ENCODE results near the gene NEK5. TPM values are rescaled to one million over a fixed set of nuclear protein-coding genes. Genes with fewer than 3 reads are reported as not detected.

NEK5 gene
- total RNA-seq, 1 donor from 2014 or later, result 0.50 TPM

- Mint-ChIP-seq H3K27ac (ENCODE audit: unreplicated experiment) (no peak overlapping the region), H3K27me3 (ENCODE audit: low read depth, unreplicated experiment) (no peaks in the 10 kb centered on the region), H3K4me1 (ENCODE audit: low read depth, unreplicated experiment) (peaks cover 6% of the 10 kb centered on the region), H3K9me3 (ENCODE audit: unreplicated experiment) (peaks cover 16% of the 10 kb centered on the region), H3K4me3 (ENCODE audit: unreplicated experiment) (no peak overlapping the region), H3K36me3 (ENCODE audit: low read depth, unreplicated experiment) (peaks cover 70% of the 10 kb centered on the region)
- no peak overlapping the region for H3K4me3 ChIP-seq (ENCODE audit: insufficient read depth, low read depth, low read length)
- no peak for TF ChIP-seq EZH2 (IDR thresholded peaks at IDR 0.05; ENCODE audit: insufficient read depth, low read length)
- TF ChIP-seq, protein P1, sequence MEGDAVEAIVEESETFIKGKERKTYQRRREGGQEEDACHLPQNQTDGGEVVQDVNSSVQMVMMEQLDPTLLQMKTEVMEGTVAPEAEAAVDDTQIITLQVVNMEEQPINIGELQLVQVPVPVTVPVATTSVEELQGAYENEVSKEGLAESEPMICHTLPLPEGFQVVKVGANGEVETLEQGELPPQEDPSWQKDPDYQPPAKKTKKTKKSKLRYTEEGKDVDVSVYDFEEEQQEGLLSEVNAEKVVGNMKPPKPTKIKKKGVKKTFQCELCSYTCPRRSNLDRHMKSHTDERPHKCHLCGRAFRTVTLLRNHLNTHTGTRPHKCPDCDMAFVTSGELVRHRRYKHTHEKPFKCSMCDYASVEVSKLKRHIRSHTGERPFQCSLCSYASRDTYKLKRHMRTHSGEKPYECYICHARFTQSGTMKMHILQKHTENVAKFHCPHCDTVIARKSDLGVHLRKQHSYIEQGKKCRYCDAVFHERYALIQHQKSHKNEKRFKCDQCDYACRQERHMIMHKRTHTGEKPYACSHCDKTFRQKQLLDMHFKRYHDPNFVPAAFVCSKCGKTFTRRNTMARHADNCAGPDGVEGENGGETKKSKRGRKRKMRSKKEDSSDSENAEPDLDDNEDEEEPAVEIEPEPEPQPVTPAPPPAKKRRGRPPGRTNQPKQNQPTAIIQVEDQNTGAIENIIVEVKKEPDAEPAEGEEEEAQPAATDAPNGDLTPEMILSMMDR (IDR thresholded peaks at IDR 0.05; ENCODE audit: insufficient read depth, low read depth, low read length), result no peak
- FAIRE-seq (no peak), DNase-seq (ENCODE audit: low read depth) (no peak)
- H2AFZ ChIP-seq (ENCODE audit: low read depth, low read length), result no peak overlapping the region
- peaks cover 26% of the 10 kb centered on the region for H4K20me1 ChIP-seq (ENCODE audit: insufficient read depth, low read length)
- H3K36me3 ChIP-seq (ENCODE audit: insufficient read depth, low read length), result peaks cover 22% of the 10 kb centered on the region
- H3K4me2 ChIP-seq (ENCODE audit: low read length), result no peak overlapping the region
- no peaks in the 10 kb centered on the region for H3K27me3 ChIP-seq (ENCODE audit: insufficient read depth, low read length)
- peaks cover 13% of the 10 kb centered on the region for H3K79me2 ChIP-seq (ENCODE audit: insufficient read depth, low read length)
- no peak overlapping the region for H3K9ac ChIP-seq (ENCODE audit: low read length)
- no peaks in the 10 kb centered on the region for H3K9me3 ChIP-seq (ENCODE audit: insufficient read depth, low read depth, low read length)
- no peaks in the 10 kb centered on the region for H3K4me1 ChIP-seq (ENCODE audit: insufficient read depth, low read length)
- H3K27ac ChIP-seq (ENCODE audit: low read depth, low read length), result no peak overlapping the region
Observed at GRCh38 chr13:52026246-52026626, 102.6 kb downstream of the NEK5 start.

DNA sequence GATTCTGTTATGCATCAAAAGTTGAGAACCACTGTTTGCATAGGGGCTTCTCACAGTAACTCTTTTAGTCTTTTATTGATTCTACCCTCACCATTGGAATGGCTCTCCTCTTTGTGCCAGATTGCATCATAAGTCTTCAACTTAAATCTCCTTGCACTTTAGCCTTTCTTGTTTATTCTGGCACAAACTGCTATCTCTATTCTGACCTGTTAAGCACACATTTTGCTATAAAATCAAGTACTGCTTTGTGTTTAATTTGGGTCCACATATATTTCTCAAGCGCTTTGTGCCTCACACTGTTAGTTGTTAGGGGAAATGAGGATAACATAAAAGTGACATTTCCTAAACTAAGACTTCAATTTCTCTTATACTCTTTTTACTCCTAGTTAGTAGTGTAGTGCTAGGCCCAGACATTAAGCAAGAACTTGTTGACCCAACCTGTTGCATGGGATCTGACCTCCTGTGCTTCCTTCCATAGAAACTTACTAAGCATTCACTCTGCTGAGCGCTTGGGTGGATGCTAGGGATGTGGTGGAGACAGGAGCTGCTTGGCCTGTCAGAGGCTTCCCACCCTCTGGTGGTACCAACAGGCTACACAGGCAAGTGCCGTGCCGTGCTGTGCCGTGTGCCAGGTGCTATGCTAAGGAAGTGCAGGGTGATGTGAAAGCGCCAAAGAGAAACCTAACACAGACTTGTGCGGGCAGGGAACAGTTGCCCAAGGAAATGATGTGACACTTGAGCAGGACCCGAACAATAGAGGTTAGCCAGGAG lies 103.2 kb downstream of the NEK5 start:
- H3K4me3 ChIP-seq (ENCODE audit: insufficient read depth, low read depth, low read length), result no peak overlapping the region
- no peak overlapping the region for H3K9ac ChIP-seq (ENCODE audit: low read length)
- no peaks in the 10 kb centered on the region for H3K27me3 ChIP-seq (ENCODE audit: insufficient read depth, low read length)
- H3K4me3 Mint-ChIP-seq (ENCODE audit: unreplicated experiment), result no peak overlapping the region
- no peak overlapping the region for H3K27ac ChIP-seq (ENCODE audit: low read depth, low read length)
- TF ChIP-seq EZH2 (IDR thresholded peaks at IDR 0.05; ENCODE audit: insufficient read depth, low read length), result no peak
- TF ChIP-seq, protein P1 (IDR thresholded peaks at IDR 0.05; ENCODE audit: insufficient read depth, low read depth, low read length), result no peak
- peaks cover 72% of the 10 kb centered on the region for H3K36me3 Mint-ChIP-seq (ENCODE audit: low read depth, unreplicated experiment)
- H3K79me2 ChIP-seq (ENCODE audit: insufficient read depth, low read length), result peaks cover 13% of the 10 kb centered on the region
- H3K4me1 Mint-ChIP-seq (ENCODE audit: low read depth, unreplicated experiment), result peaks cover 5% of the 10 kb centered on the region
- no peaks in the 10 kb centered on the region for H3K9me3 ChIP-seq (ENCODE audit: insufficient read depth, low read depth, low read length)
- no peak overlapping the region for H3K4me2 ChIP-seq (ENCODE audit: low read length)
- FAIRE-seq (no peak), DNase-seq (ENCODE audit: low read depth) (no peak)
- H3K4me1 ChIP-seq (ENCODE audit: insufficient read depth, low read length), result no peaks in the 10 kb centered on the region
- H3K27ac Mint-ChIP-seq (ENCODE audit: unreplicated experiment), result no peak overlapping the region
- H2AFZ ChIP-seq (ENCODE audit: low read depth, low read length), result no peak overlapping the region
- H3K36me3 ChIP-seq (ENCODE audit: insufficient read depth, low read length), result peaks cover 25% of the 10 kb centered on the region
- peaks cover 16% of the 10 kb centered on the region for H3K9me3 Mint-ChIP-seq (ENCODE audit: unreplicated experiment)
- H4K20me1 ChIP-seq (ENCODE audit: insufficient read depth, low read length), result peaks cover 26% of the 10 kb centered on the region
- H3K27me3 Mint-ChIP-seq (ENCODE audit: low read depth, unreplicated experiment), result no peaks in the 10 kb centered on the region

- Histone ChIP-seq H3K27ac (ENCODE audit: low read depth, low read length) (no peak within 1 kb of the TSS), H3K4me1 (ENCODE audit: insufficient read depth, low read length) (no peaks in the 10 kb centered on the region), H3K27me3 (ENCODE audit: insufficient read depth, low read length) (no peaks in the 10 kb centered on the region), H3K79me2 (ENCODE audit: insufficient read depth, low read length) (peaks cover 15% of the 10 kb centered on the region), H3K36me3 (ENCODE audit: insufficient read depth, low read length) (peaks cover 29% of the 10 kb centered on the region), H4K20me1 (ENCODE audit: insufficient read depth, low read length) (peaks cover 25% of the 10 kb centered on the region), H3K4me2 (ENCODE audit: low read length) (no peak within 1 kb of the TSS), H3K4me3 (ENCODE audit: insufficient read depth, low read depth, low read length) (no peak within 1 kb of the TSS), H3K9me3 (ENCODE audit: insufficient read depth, low read depth, low read length) (no peaks in the 10 kb centered on the region), H3K9ac (ENCODE audit: low read length) (no peak within 1 kb of the TSS), H2AFZ (ENCODE audit: low read depth, low read length) (no peak within 1 kb of the TSS)
- Mint-ChIP-seq H3K4me1 (ENCODE audit: low read depth, unreplicated experiment) (no peaks in the 10 kb centered on the region), H3K4me3 (ENCODE audit: unreplicated experiment) (no peak within 1 kb of the TSS), H3K9me3 (ENCODE audit: unreplicated experiment) (peaks cover 11% of the 10 kb centered on the region), H3K27me3 (ENCODE audit: low read depth, unreplicated experiment) (no peaks in the 10 kb centered on the region), H3K36me3 (ENCODE audit: low read depth, unreplicated experiment) (peaks cover 65% of the 10 kb centered on the region), H3K27ac (ENCODE audit: unreplicated experiment) (no peak within 1 kb of the TSS)
- no peak for FAIRE-seq
- TF ChIP-seq EZH2 (IDR thresholded peaks at IDR 0.05; ENCODE audit: insufficient read depth, low read length), result no peak
- TF ChIP-seq, protein P1 (IDR thresholded peaks at IDR 0.05; ENCODE audit: insufficient read depth, low read depth, low read length), result no peak
- no peak for DNase-seq (ENCODE audit: low read depth)
Observed at GRCh38 chr13:52024481-52024880, 104.4 kb downstream of the NEK5 start, which contains the start of gene UTP14C. UTP14C (plus strand) TSS chr13:52024691; CDS start chr13:52028805, 4,114 bp downstream.

Measured in astrocyte (in vitro differentiated cells and primary cell).